ENCODE measurements around the gene LMF1. TPM values are rescaled to one million over a fixed set of nuclear protein-coding genes. Genes with fewer than 3 reads are reported as not detected.
"Not testable (repeated sequence)": the region's sequence is repeated elsewhere in the genome, so short reads cannot be mapped to it uniquely, and the experiment has no call there.

The LMF1 gene
- total RNA-seq, 1 experiment from 2014 or later, result 29.9 TPM

DNA sequence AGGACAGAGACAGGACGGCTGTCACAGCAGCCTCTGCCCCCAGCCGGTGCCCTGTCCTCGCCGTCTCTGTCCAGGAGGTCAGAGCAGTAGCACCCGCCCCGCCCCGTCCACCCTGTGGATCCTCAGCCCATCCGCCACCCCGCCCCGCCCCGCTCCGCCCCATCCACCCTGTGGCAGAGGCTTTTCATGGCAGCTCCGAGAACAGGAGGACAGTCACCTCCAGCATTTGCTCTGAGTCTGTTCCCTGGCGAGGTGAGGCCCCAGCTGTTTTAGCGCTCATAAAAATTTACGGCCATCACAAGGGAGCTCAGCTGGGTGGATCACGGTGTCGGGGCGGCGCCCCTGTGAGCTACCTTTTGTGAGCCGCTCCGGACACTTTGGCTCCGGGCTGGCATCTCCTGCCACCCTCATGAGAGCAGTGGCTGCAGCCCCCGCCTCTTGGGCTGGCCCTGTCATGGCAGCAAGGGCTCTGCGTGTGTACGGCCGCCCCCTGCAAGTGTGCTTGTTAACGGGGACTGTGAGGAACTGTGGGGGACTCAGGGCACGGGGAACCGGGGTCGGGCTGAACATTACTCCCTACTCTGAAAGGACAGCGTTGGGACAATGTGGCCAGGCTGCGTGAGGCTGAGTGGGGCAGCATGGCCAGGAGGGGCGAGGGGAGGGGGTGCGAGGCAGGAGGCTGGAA is 138.0 kb downstream of the LMF1 start:
- DNase-seq (ENCODE audit: low read depth), result no peak

DNA sequence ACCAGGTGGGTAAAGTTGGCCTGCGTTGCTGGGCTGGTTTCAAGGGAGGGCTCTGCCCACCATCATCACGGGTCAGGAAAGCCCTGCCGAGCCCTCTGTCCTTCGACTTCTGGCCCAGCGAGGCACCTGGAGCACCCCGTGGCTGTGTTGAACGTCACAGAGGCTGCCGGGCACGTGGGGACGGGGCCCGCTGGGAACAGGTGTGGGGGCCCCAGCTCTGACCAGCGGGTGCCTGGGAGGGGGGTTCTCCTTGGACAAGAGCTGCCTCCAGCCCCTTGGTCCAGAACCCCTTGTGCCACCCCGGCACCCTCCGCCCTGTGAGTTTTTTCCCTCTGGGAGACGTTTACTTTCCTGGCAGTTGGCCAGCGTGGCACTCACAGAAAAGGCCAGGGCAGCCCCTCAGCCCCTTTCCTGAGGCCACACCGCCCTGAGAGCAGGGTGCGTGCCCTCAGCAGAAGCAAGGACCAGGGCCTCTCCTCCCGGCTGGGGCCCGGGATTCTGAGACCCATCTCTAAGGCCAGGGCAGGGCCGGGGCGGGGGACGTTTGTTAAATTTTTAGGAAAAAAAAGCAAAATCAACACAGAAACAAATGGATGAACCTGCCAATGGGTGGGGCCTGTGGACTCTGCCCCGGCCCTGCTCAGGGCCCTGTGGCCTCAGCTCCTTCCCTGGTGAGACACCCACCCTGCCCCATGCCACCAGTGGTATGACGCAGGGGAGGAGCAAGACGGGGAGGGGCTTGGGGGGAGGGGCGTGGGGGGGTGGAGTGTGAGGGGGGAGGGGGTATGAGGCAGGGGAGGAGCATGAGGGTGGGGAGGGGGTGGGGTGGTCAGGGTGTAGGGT is 139.0 kb downstream of the LMF1 start:
- no peak for DNase-seq (ENCODE audit: low read depth)

DNA sequence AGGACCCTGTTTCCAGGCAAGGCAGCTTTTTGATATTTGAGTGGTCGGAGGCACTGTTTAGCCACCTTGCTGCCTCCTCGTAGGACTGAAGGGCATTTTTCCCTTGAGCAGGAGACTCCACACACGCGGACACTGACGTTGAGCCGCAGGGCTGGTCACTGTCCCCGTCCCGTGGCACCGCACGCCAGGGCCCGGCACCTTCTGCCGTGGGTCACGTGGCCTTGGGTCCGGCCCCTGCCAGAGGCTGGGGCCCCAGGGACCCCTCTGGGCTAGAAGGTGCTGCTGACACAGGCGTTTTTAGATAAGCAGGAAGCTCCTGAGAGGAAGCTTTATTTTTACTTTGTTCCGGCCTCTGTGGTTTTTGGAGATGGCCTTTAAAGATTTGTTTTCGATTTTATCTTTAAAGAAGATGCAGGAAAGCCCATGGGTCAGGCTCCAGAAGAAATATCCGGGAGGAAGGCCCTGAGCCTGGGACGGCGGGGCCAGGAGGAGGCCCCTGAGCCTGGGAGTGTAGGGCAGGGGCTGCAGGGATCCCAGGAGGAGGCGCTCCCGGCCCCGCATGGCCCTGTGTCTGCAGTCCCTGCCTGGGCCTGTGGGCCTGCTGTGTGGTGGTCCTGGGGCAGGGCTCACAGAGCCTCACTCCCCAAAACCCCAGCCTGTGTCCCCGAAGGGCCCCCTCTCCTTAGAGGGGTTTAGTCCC is 139.8 kb downstream of the LMF1 start:
- DNase-seq (ENCODE audit: low read depth), result no peak

DNA sequence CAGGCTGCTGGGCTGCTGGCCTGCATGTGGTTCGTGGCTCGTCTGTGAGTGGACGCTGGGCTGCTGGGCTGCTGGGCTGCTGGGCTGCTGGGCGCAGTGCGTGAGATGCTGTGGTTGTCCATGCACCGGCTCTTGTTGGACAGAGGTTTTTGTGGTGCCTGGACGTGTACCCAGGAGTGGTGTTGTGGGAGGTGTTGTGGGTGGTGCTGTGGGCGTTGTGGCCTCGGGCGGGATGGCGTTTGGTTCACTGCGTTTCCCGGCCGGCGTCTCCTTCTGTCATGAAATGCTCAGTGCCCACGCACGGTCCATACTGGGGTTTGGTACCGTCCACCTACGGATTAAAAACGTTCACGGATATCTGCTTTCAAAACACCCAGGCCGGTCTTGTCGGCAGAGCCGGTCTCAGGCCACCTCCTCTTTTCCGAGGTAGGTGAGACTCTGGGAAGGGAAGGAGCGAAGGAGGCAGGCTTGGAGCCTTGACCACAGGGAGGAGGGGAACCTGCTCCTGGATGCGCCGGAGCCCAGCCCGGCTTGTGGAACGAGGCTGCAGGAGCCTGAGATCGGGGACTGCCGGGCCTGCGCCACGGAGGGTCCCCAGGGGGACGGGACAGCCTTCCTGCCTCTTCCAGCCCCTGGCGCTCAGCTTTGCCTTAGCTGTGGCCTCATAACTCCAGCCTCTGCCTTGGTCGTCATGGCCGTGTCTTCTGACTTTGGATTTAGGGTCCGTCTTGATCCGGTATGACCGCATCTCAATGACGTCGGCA is 140.5 kb downstream of the LMF1 start:
- no peak for DNase-seq (ENCODE audit: low read depth)

DNA sequence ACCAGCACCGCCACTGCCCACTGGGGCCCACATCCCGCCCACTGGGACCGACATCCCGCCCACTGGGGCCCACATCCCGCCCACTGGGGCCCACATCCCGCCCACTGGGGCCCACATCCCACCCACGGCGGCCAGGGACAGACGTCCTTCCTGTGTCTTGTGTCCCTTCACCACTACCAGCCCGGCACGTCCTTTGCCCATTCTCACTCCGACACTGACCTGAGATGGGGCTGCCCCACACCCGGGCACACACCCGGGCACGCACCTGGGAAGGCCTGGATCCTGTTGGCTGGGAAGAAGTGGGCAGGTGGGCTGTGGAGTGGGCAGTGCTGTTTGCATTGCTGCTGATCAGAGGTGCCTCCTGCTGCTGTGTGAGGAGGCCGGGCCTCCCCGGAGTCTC is 141.9 kb downstream of the LMF1 start:
- no peak for DNase-seq (ENCODE audit: low read depth)

DNA sequence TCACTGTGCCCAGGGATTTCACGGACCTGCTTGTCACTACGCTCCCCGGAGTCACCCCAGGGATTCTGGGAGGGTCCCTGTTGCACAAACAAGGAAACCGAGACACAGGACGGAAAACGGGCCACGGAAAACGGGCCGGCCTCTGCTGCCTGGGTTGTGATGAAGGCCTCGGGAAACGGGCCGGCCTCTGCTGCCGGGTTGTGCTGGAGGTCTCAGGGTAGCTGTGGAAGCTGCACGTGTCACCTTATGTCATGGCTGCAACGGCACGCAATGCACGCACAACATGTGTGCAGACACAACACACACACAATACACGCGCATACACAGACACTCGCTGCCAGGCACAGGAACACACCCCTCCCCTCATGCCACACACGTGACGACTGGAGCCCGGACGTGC is 143.3 kb downstream of the LMF1 start:
- no peak for DNase-seq (ENCODE audit: low read depth)

DNA sequence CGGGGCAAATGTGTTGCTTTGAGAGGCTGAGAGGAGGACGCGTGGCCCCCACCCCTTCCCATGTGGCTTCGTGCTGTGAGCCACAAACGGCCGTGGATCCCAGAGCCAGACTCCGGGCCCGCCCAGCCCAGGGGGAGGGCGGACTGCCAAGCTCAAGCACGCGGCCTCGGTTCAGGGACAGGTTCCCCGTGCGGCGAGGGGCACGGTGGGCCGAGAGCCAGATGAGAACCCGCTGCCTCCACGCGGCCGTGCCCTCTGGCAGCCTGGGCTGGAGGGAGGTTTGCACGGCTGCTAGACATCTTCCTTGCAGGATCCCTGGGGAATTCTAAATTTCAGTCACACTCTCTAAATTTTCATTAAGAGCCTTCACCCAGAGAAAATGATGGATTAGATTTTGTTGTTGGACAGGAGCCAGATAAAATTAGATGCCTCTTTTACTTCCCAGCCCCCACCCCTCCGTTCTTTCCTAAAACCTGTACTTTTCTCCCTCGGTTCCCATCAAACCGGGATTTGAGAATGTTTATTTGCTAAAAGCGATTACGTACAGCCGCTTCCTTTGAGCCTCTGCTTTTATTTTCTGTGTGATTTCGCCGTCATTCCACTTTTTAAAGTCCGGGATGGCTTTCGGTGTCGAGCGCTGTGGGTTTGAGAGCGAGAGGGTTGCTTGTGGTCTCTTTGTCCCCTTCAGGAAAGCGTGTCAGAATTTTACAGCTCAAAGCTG is 145.3 kb downstream of the LMF1 start:
- DNase-seq (ENCODE audit: low read depth), result no peak

DNA sequence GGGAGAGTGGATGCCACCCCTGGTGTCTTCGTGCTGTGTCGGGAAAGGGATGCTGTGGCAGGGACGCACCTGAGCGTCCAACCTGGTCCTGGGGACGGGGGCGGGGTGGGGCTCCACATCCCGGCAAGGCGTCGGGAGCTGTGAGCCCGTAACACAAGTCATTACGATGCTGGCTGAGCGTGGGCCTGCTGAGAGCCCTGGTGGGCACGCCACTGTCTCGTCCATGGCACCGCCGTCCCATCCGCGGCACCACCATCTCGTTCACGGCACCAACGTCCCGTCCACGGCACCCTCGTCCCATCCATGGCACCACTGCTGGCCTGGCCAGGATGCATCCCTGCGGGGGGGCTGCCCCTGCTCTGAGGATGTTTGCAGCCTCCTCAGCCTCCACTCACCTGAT is 146.2 kb downstream of the LMF1 start:
- DNase-seq (ENCODE audit: low read depth), result no peak

DNA sequence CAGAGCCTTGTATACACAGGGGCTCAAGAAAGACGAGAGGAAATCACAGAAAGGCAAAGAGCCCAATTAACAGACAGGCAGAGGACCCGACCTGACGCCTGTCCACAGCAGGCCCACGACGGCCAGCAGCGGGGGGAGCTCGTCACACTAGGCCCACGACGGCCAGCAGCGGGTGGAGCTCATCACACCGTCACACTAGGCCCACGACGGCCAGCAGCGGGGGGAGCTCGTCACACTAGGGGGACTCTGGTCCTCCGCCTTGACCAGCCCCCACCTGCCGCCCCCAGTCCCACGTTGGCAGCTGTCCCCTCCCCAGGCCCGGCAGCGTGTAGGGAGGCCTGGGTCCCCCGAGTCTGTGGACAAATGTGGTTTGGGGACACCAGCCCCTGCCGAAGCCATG is 146.6 kb downstream of the LMF1 start:
- no peak for DNase-seq (ENCODE audit: low read depth)

DNA sequence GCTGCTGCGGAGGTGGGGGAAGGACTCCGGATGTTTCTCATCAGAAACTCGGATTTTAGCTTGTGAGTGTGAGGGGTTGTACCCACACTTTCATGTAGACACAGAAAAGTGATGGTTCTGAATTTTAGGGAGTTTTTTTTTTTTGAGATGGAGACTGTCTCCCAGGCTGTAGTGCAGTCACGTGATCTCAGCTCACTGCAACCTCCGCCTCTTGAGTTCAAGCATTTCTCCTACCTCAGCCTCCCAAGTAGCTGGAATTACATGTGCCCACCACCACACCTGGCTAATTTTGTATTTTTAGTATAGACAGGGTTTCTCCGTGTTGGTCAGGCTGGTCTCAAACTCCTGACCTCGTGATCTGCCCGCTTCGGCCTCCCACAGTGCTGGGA is 147.9 kb downstream of the LMF1 start:
- DNase-seq (ENCODE audit: low read depth), result no peak

DNA sequence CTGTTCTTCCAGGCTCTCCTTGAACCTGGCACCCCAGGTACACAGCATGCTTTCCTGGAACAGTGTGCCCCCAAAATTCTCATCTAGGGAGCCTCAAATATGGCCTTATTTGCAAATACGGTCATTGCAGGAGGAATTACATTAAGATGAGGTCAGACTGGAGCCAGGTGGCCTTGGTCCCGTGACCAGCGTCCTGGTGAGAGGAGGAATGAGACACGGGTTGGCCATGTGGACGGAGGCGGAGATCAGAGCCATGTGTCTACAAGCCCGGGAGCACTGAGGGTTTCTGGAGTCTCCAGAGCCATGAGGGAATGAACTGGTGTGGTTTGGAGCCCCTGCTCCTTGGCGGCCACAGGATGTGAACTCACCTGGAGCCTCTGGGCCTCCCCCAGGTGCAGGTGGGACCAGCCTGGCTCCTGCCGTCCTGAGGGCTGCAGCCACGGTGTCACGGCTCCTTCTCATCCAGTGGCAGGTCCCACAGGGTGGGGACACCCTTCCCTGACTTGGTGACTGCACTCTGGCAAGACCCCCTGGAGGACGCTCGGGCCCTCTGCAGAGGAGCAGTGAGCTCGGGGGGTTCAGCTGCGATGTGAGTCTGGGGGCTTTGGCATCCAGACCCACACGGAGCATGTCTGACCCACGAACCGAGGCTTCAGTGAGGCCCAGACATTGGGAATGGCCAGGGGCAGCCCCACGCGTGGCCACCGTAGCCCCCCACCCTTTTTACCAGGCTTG is 148.4 kb downstream of the LMF1 start:
- no peak for DNase-seq (ENCODE audit: low read depth)

DNA sequence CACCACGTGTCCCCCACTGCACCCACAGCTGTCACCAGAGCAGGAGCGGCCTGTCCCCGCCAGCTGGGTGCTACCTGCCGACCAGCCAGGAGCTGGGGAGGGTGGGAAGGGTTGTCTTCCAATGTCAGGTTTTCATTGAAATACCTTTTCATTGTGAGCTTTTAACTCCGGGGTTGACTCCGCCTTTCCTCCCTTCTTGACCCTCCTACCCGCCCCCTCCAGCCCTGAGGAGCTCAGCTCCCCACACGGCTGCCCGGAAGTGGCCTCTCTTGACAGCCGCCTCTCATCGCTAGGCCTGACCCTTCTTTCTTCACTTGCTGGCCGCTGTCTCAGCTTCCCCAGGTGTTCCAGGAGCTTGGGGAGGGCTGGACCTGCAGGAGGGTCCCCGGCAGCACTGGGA is 149.0 kb downstream of the LMF1 start:
- DNase-seq (ENCODE audit: low read depth), result no peak

DNA sequence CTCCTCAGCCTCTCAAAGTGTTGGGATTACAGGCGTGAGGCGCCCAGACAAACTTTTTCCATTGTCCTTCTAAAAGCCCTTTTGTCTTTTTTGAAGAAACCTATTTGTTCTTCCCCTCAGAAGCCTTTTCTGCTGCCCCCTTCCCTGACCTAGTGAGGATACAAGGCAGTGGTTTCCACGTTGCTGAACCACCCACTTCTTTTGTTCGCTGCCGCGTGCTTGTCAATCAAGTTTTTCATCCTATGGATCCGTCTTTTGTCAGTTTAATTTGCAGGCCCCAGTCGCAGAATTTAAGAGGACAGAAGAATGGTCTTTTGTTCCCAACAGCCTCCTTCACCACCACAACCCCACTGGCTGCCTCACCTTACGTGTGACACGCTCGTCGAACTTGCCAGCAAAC is 150.0 kb downstream of the LMF1 start:
- no peak for DNase-seq (ENCODE audit: low read depth)

DNA sequence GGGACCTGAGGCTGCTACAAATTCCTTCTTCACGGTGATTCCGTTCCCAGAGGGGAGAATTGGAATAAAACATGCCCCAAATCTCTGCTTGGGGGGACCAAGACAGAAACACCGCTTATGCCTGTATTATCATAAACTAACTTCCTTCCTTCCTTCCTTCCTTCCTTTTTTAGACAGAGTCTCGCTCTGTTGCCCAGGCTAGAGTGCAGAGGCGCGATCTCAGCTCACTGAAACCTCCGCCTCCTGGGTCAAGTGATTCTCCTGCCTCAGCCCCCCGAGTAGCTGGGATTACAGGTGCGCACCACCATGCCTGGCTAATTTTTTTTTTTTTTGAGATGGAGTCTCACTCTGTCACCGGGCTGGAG is 150.8 kb downstream of the LMF1 start:
- not testable (repeated sequence) for DNase-seq (ENCODE audit: low read depth)

DNA sequence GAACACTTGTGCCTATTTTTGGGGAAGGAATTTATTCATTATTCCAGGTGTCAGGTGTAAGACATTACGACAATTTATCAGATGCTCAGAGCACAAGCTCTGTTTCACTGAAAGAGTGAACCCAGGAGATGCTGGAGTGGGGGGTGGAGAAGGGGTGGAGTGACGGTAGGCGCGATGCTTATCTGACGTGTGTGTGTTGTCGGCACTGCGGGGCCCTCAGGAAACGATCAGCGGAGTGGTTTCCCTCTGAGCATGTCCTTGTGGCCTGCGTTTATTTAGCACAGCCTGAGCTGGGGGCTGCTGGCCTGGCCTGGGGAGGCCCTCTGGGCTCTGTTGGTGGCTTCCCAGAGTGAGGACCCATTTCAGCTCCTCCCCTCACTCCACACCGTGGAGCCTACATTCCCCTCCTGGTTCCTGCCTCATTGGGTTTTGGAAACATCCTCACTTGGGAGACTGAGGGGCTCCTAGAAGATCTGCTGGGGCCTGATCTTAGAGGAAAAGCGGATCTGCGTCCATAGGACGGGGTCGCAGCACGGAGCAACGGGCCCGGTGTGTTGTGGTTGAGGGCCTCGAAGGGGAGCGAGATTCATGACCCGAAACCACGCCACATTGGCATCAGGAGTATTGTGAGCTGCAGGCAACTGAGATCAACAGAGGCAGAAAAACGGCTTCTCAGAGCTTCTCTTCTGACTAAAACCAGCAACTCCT is 151.3 kb downstream of the LMF1 start:
- DNase-seq (ENCODE audit: low read depth), result no peak

DNA sequence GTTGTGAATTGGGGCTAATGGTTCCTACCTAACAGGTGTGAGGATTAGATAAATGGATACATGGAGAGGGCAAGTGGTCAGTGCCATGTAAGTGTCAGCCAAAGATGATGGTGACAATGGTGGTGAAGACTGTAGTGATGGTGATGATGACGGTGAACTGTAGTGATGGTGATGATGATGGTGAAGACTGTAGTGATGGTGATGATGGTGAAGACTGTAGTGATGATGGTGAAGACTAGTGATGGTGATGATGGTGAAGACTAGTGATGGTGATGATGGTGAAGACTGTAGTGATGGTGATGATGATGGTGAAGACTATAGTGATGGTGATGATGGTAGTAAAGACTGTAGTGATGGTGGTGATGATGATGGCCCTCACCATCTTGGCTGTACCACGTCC is 152.2 kb downstream of the LMF1 start:
- DNase-seq (ENCODE audit: low read depth), result no peak

DNA sequence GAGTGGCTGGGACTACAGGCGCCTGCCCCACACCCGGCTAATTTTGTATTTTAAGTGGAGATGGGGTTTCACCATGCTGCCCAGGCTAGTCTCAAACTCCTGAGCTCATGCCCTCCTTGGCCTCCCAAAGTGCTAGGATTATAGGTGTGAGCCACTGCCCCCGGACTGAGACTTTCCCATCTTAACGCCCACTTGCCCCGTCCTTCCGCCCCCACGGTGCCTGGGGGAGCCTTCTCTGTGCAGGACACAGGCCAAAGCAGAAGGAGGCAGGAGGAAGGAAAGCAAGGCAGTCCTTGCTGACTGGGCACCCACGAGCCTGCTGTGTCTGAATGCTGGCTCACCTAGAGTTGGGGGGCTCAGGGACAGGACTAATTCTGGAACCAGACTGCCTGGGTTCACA is 152.7 kb downstream of the LMF1 start:
- no peak for DNase-seq (ENCODE audit: low read depth)

DNA sequence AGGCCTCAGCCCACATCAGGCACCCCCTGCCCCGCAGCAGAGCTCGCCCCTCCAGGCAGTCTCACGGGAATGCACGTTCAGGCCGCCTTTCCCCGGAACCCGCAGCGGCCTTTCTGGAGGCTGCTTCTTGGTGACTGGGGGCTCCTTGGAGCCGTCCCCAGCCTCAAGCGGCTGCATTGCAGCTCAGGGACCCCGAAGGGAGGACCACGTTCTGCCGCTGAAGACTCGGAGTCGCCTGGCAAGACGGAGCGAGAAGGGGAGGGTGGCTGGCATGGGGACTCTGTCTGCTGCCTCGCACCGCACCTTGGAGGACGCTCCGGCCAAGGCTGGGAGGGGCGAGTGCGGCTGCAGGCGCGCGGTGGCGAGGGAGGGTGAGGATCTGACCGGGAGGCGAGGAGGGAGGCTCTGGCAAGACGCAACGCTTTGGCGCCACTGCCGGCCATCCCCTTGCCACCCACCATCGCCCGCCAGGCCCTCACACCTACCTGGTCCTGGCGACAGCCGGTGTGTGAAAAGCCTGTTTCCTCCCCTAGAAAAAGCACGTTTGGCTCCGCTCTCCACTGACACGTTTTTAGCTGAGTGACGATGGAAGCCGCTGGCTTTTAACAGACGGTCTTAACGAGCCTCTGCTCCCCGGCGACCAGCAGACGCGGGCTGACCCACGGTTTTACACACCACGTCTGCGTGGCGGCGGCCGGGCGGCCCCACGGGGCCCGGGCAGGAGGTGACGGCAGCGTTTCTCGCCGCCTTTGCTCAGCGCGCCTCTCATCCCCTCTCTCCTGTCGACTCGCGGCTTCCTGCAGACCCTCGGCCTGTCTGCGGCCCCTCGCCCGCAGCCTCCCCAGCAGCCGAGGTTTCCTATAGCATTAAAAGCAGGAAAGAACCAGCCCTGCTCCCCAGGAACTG is 153.5 kb downstream of the LMF1 start:
- no peak for DNase-seq (ENCODE audit: low read depth)

DNA sequence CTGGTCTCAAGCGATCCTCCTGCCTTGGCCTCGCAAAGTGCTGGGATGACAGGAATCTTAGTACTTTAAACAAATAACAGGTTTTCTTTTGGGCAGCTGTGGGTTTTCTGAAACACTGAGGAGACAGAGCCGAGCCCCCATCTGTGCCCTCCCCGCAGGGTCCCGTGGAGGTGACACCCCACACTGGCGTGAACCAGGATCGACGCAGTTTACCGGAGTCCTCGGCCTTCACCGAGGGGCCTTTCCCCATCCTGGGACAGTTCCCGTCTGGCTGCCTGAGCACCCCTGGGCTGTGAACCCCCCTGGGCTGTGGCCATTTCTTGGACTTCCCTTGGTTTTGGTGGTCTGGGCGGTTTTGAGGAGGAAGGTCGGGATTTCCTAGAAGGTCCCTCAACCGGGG is 154.9 kb downstream of the LMF1 start:
- no peak for DNase-seq (ENCODE audit: low read depth)

All from LHCN-M2 (cell line).